NB4 (cell line): ENCODE measurements around the gene NTN4.

Source experiments
- CTCF ChIP-seq: IDR thresholded peaks from one replicate; pipeline ENCODE4 v1.5.1; 2012; ENCODE audit warnings: low read depth, low read length
- POLR2A ChIP-seq: IDR thresholded peaks from 2 replicates; pipeline ENCODE4 v1.6.1; 2011; ENCODE audit warnings: mild to moderate bottlenecking; ENCODE audit not compliant: insufficient read length; ENCODE audit errors: extremely low read depth
- TF ChIP-seq, protein P1 (sequence below): IDR thresholded peaks from 2 replicates; pipeline ENCODE4 v1.6.1; 2011; ENCODE audit warnings: low read depth, low read length

- TF ChIP-seq POLR2A (no peak), CTCF (no peak)
- TF ChIP-seq, protein P1, sequence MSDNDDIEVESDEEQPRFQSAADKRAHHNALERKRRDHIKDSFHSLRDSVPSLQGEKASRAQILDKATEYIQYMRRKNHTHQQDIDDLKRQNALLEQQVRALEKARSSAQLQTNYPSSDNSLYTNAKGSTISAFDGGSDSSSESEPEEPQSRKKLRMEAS = no peak
These were observed 81.4 kb downstream of the NTN4 start for GRCh38 chr12:95709152-95709551.
